Karpas-422 (cell line): ENCODE results near the gene MYOF. TPM values are rescaled to one million over a fixed set of nuclear protein-coding genes. Genes with fewer than 3 reads are reported as not detected.
"Not testable (repeated sequence)": the region's sequence is repeated elsewhere in the genome, so short reads cannot be mapped to it uniquely, and the experiment has no call there.

ENCODE experiments used
- DNase-seq: peaks from one replicate; pipeline ENCODE4 v3.0.0-alpha.2; 2015
- H2AFZ ChIP-seq: fragments of 200-600 bp; sonication (generic); 2 replicates; pipeline ENCODE4 v1.6.1; 2014; ENCODE audit warnings: antibody characterized with exemption, low read length, mixed read lengths
- H3K27ac ChIP-seq: fragments of 200-600 bp; sonication (generic); 2 replicates; pipeline ENCODE4 v1.5.1; 2014; ENCODE audit warnings: mild to moderate bottlenecking, low read length, moderate library complexity
- H3K27me3 ChIP-seq: fragments of 200-600 bp; sonication (generic); 2 replicates; pipeline ENCODE4 v1.6.1; 2014; ENCODE audit warnings: low read length, mixed read lengths
- H3K36me3 ChIP-seq: fragments of 200-600 bp; sonication (generic); 2 replicates; pipeline ENCODE4 v1.6.1; 2014; ENCODE audit warnings: low read length, mixed read lengths; ENCODE audit not compliant: insufficient read depth
- H3K4me1 ChIP-seq: fragments of 200-600 bp; sonication (generic); 2 replicates; pipeline ENCODE4 v1.6.1; 2014; ENCODE audit warnings: mild to moderate bottlenecking, low read length, mixed read lengths
- H3K4me2 ChIP-seq: fragments of 200-600 bp; sonication (generic); 2 replicates; pipeline ENCODE4 v1.6.1; 2014; ENCODE audit warnings: low read length, low read depth, mild to moderate bottlenecking; ENCODE audit not compliant: poor library complexity, severe bottlenecking
- H3K4me3 ChIP-seq: fragments of 200-600 bp; sonication (generic); 2 replicates; pipeline ENCODE4 v1.5.1; 2014; ENCODE audit warnings: mild to moderate bottlenecking, antibody characterized with exemption, low read length, mixed read lengths
- H3K79me2 ChIP-seq: fragments of 200-600 bp; sonication (generic); 2 replicates; pipeline ENCODE4 v1.6.1; 2014; ENCODE audit warnings: mild to moderate bottlenecking, low read length, mixed read lengths
- H3K9ac ChIP-seq: fragments of 200-600 bp; sonication (generic); 2 replicates; pipeline ENCODE4 v1.6.0; 2014; ENCODE audit warnings: low read length
- H3K9me2 ChIP-seq: fragments of 200-600 bp; sonication (generic), shearing (Covaris generic); replicated peaks from 2 replicates; pipeline ENCODE4 v1.6.0; 2014; ENCODE audit warnings: mild to moderate bottlenecking, low read length, moderate library complexity; ENCODE audit not compliant: insufficient read depth
- H3K9me3 ChIP-seq: fragments of 300-700, 200-600 bp; sonication (generic); 2 replicates; pipeline ENCODE4 v1.6.1; 2014; ENCODE audit warnings: low read length, mixed read lengths
- H4K20me1 ChIP-seq: fragments of 200-600 bp; sonication (generic); 2 replicates; pipeline ENCODE4 v1.6.1; 2014; ENCODE audit warnings: mild to moderate bottlenecking, antibody characterized with exemption, low read length, low read depth; ENCODE audit not compliant: insufficient read depth
- total RNA-seq: library from RNA; depleted of rRNA; stranded (reverse); fragments of >200 nt; shearing (Covaris generic); gene quantifications from 2 replicates; pipeline ENCODE4 v1.2.3, GENCODE V29; 2014; ENCODE audit warnings: low replicate concordance

The MYOF gene
- total RNA-seq, 1 experiment from 2014 or later = 9.2 TPM

GRCh38 chr10:93333278-93333978 is 148.7 kb downstream of the MYOF start:
- Histone ChIP-seq H3K9me3 (no peaks in the 10 kb centered on the region), H3K4me1 (no peaks in the 10 kb centered on the region), H3K36me3 (no peaks in the 10 kb centered on the region), H3K4me3 (no peak overlapping the region), H4K20me1 (no peaks in the 10 kb centered on the region), H3K9ac (no peak overlapping the region), H3K27ac (no peak overlapping the region), H3K27me3 (no peaks in the 10 kb centered on the region), H3K4me2 (no peak overlapping the region), H3K79me2 (no peaks in the 10 kb centered on the region), H3K9me2 (no peaks in the 10 kb centered on the region), H2AFZ (no peak overlapping the region)
- no peak for DNase-seq

DNA sequence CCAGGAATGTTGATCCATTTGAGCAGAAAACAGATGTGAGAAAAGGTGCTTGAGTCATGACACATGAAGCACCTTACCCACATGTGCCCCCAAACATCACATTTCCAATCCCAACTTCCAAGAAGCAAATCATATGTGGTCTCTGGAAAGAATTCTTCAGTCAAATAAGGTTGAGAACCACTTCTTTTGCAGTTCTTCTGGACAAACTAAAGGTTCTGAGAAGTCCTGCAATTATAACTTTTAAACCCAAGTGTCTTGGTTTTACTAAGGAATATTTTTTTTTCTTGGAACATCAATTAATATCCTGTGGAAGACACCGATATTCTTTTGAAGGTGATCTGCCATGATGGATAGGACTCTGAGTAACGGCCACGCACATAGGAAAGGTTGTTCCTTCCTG is 151.3 kb downstream of the MYOF start:
- Histone ChIP-seq H3K4me2 (no peak overlapping the region), H3K9me2 (no peaks in the 10 kb centered on the region), H2AFZ (no peak overlapping the region), H3K79me2 (no peaks in the 10 kb centered on the region), H3K9ac (no peak overlapping the region), H3K9me3 (no peaks in the 10 kb centered on the region), H3K27ac (no peak overlapping the region), H4K20me1 (no peaks in the 10 kb centered on the region), H3K36me3 (no peaks in the 10 kb centered on the region), H3K4me3 (no peak overlapping the region), H3K4me1 (no peaks in the 10 kb centered on the region), H3K27me3 (no peaks in the 10 kb centered on the region)
- no peak for DNase-seq

DNA sequence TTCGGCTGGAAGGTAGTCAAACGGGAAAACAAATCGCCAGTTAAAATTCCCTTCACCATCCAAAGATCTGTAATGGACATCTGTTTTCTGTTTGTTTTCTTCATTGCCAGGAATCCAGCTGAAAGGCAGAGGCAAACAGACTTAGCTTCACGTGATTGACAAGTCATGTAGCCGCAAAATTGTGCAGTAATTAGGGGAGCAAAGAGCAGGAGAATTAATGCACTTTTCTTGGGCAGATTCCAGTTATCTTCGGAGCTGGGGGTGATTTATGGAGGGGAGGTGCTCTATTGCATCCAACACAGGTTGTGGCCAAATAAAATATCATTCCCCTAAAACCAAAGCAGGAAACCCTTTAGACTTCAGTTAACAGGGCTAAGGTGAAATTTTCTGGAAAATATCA is 162.2 kb downstream of the MYOF start:
- DNase-seq = no peak
- no peaks in the 10 kb centered on the region for H3K36me3 ChIP-seq
- no peaks in the 10 kb centered on the region for H3K27me3 ChIP-seq
- H3K4me3 ChIP-seq = no peak overlapping the region
- no peaks in the 10 kb centered on the region for H3K9me3 ChIP-seq
- no peaks in the 10 kb centered on the region for H3K9me2 ChIP-seq
- H3K4me2 ChIP-seq = no peak overlapping the region
- H3K79me2 ChIP-seq = no peaks in the 10 kb centered on the region
- H3K9ac ChIP-seq = no peak overlapping the region
- no peak overlapping the region for H2AFZ ChIP-seq
- H4K20me1 ChIP-seq = no peaks in the 10 kb centered on the region
- no peaks in the 10 kb centered on the region for H3K4me1 ChIP-seq
- H3K27ac ChIP-seq = no peak overlapping the region

DNA sequence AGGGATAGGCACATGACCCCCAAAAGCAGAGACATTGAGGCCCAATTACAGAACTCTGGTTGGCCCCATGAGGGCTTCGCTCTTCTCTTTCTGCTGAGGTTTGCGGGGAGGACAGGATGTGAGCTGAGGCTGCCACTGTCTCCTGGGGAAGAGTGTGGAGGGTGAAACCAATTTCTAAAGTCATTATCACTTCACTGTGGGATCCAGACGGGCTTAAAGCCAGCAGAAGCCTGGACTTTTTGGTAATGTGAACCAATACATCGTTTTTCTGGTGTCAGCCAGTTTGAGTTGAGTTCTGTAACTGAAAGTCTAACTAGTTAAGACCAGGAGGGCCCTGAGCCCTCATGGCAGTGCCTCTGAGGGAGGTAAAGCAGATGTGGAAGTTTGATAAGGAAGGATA is 163.0 kb downstream of the MYOF start:
- no peak overlapping the region for H3K4me3 ChIP-seq
- H2AFZ ChIP-seq = no peak overlapping the region
- no peak for DNase-seq
- H3K27ac ChIP-seq = no peak overlapping the region
- H3K4me1 ChIP-seq = no peaks in the 10 kb centered on the region
- H3K27me3 ChIP-seq = no peaks in the 10 kb centered on the region
- no peaks in the 10 kb centered on the region for H3K9me2 ChIP-seq
- H3K9ac ChIP-seq = no peak overlapping the region
- H3K79me2 ChIP-seq = no peaks in the 10 kb centered on the region
- no peaks in the 10 kb centered on the region for H3K9me3 ChIP-seq
- H4K20me1 ChIP-seq = no peaks in the 10 kb centered on the region
- no peak overlapping the region for H3K4me2 ChIP-seq
- no peaks in the 10 kb centered on the region for H3K36me3 ChIP-seq

- no peaks in the 10 kb centered on the region for H4K20me1 ChIP-seq
- no peaks in the 10 kb centered on the region for H3K27me3 ChIP-seq
- no peak overlapping the region for H2AFZ ChIP-seq
- H3K4me1 ChIP-seq = no peaks in the 10 kb centered on the region
- H3K4me2 ChIP-seq = no peak overlapping the region
- H3K4me3 ChIP-seq = no peak overlapping the region
- H3K36me3 ChIP-seq = no peaks in the 10 kb centered on the region
- no peaks in the 10 kb centered on the region for H3K79me2 ChIP-seq
- no peak overlapping the region for H3K27ac ChIP-seq
- no peak overlapping the region for H3K9ac ChIP-seq
- no peaks in the 10 kb centered on the region for H3K9me3 ChIP-seq
- no peak for DNase-seq
- no peaks in the 10 kb centered on the region for H3K9me2 ChIP-seq
Observed at GRCh38 chr10:93315246-93315645, 166.9 kb downstream of the MYOF start.

DNA sequence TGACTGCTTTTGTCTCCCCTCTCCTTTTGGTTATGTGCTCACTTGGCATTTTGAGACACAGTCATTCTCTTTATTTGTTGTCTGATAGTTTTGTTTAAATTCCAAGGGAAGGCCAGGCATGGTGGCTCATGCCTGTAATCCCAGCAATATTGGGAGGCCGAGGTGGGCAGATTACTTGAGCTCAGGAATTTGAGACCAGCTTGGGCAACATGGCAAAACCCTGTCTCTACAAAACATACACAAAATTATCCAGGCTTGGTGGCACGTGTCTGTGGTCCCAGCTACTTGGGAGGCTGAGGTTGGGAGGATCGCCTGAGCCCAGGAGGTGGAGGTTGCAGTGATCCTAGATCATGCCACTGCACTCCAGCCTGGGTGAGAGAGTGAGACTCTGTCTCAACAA is 167.5 kb downstream of the MYOF start:
- H3K27me3 ChIP-seq, H3K4me3 ChIP-seq, H4K20me1 ChIP-seq, H3K9me2 ChIP-seq, H3K79me2 ChIP-seq, H3K4me2 ChIP-seq, H2AFZ ChIP-seq, H3K36me3 ChIP-seq, H3K9ac ChIP-seq, H3K9me3 ChIP-seq, DNase-seq, H3K4me1 ChIP-seq, H3K27ac ChIP-seq: not testable (repeated sequence)

GRCh38 chr10:93313798-93314197 is 168.3 kb downstream of the MYOF start:
- H3K9me2 ChIP-seq = no peaks in the 10 kb centered on the region
- no peak overlapping the region for H3K9ac ChIP-seq
- H3K79me2 ChIP-seq = no peaks in the 10 kb centered on the region
- H3K27ac ChIP-seq = no peak overlapping the region
- H2AFZ ChIP-seq = no peak overlapping the region
- no peak overlapping the region for H3K4me3 ChIP-seq
- H3K4me1 ChIP-seq = no peaks in the 10 kb centered on the region
- H4K20me1 ChIP-seq = no peaks in the 10 kb centered on the region
- no peak overlapping the region for H3K4me2 ChIP-seq
- H3K36me3 ChIP-seq = no peaks in the 10 kb centered on the region
- H3K9me3 ChIP-seq = no peaks in the 10 kb centered on the region
- no peak for DNase-seq
- no peaks in the 10 kb centered on the region for H3K27me3 ChIP-seq

DNA sequence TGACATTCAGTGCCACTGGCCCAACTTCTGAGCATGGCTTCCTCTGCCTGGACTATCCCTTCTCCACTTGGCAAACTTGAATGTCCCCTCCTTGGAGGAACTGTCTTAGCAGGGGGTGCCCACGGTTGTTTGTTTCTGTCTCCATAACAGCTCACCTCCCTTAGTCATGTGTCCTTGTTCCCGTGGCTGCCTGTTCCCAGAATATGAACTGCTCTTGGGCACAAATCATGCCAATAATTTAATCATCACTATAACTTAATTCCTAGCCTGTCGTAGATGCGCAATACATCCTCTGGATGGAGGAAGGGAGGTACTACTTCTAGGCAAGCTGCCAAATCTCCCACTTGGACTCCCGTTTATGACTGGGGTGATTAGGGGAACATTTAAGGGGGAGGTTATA is 173.1 kb downstream of the MYOF start:
- Histone ChIP-seq H3K79me2 (no peaks in the 10 kb centered on the region), H4K20me1 (no peaks in the 10 kb centered on the region), H3K4me2 (no peak overlapping the region), H3K4me1 (no peaks in the 10 kb centered on the region), H3K9ac (no peak overlapping the region), H3K36me3 (no peaks in the 10 kb centered on the region), H3K9me2 (no peaks in the 10 kb centered on the region), H3K4me3 (no peak overlapping the region), H2AFZ (no peak overlapping the region), H3K27me3 (no peaks in the 10 kb centered on the region), H3K9me3 (no peaks in the 10 kb centered on the region), H3K27ac (no peak overlapping the region)
- no peak for DNase-seq

- Histone ChIP-seq H3K4me1 (no peaks in the 10 kb centered on the region), H3K4me3 (no peak overlapping the region), H3K27me3 (no peaks in the 10 kb centered on the region), H3K79me2 (no peaks in the 10 kb centered on the region), H3K36me3 (no peaks in the 10 kb centered on the region), H3K9me2 (no peaks in the 10 kb centered on the region), H3K4me2 (no peak overlapping the region), H3K9ac (no peak overlapping the region), H4K20me1 (no peaks in the 10 kb centered on the region), H2AFZ (no peak overlapping the region), H3K9me3 (no peaks in the 10 kb centered on the region), H3K27ac (no peak overlapping the region)
- no peak for DNase-seq
Observed at GRCh38 chr10:93305122-93305521, 177.0 kb downstream of the MYOF start.
